ENCODE measurements around the gene ECE1.

GRCh38 chr1:21294266-21294989, 4.2 kb upstream of the ECE1 start:
- TF ChIP-seq CTCF (IDR thresholded peaks at IDR 0.05 in 8 of 11, conservative IDR thresholded peaks at IDR 0.05 in 3 of 11) (no peak), POLR2AphosphoS5 (IDR thresholded peaks at IDR 0.05) (peak; percentile 57 to 88 (median 85))

Measured in spleen (tissue), 7 donors.